Endothelial cell of umbilical vein (primary cell): ENCODE data around the gene ETNK2. TPM values are rescaled to one million over a fixed set of nuclear protein-coding genes. Genes with fewer than 3 reads are reported as not detected.

Experiments used
- BruUV-seq: library from RNA; stranded (reverse); fragments of 400-500 nt; replicated peaks from 2 replicates; lab custom pipeline; 2021; lab: Mats Ljungman, UMichigan
- CTCF ChIA-PET: fragments of 300-600, 350-600 bp; sonication (Branson Sonifier 250); formaldehyde crosslinking; loops from one replicate; lab custom pipeline; 2021; ENCODE audit warnings: antibody characterized with exemption, inconsistent platforms; lab: Charles Lee
- POLR2A ChIA-PET: fragments of 300-600, 350-600 bp; sonication (Branson Sonifier 250); formaldehyde crosslinking; loops from one replicate; lab custom pipeline; 2021; ENCODE audit warnings: antibody characterized with exemption, inconsistent platforms; lab: Charles Lee
- DNase-seq: peaks from one replicate; pipeline ENCODE4 v3.0.0-alpha.2; 2011; ENCODE audit warnings: low read depth, low spot score
- FAIRE-seq: peaks from 2 replicates; lab custom pipeline; 2011; peaks lifted over from hg19 to GRCh38; lab: Jason Lieb, UNC
- H2AFZ ChIP-seq: 2 replicates; pipeline ENCODE4 v1.6.0; 2012; ENCODE audit warnings: low read depth, low read length, control low read depth, inconsistent platforms
- H3K27ac ChIP-seq: 2 replicates; pipeline ENCODE4 v1.5.1; 2011; ENCODE audit warnings: low read depth, mild to moderate bottlenecking, control low read depth, low read length, moderate library complexity; ENCODE audit not compliant: insufficient read depth
- H3K27me3 ChIP-seq, 2 experiments: 2 replicates each; pipeline versions ENCODE4 v1.6.0 to v1.6.1; 2011; ENCODE audit warnings: low read length in 2 of 2, mixed read lengths in 1 of 2; ENCODE audit not compliant: control insufficient read depth in 2 of 2, insufficient read depth in 2 of 2
- H3K36me3 ChIP-seq, 2 experiments: 2 replicates in 1 of 2; 3 replicates in 1 of 2; pipeline ENCODE4 v1.5.1; 2011; ENCODE audit warnings: low read length in 2 of 2, mild to moderate bottlenecking in 1 of 2, moderate library complexity in 1 of 2; ENCODE audit not compliant: control insufficient read depth in 2 of 2, insufficient read depth in 2 of 2; ENCODE audit errors: extremely low read depth in 1 of 2
- H3K4me1 ChIP-seq: 3 replicates; pipeline ENCODE4 v1.5.1; 2011; ENCODE audit warnings: mild to moderate bottlenecking, low read length; ENCODE audit not compliant: control insufficient read depth, insufficient read depth; ENCODE audit errors: extremely low read depth
- H3K4me2 ChIP-seq: 2 replicates; pipeline ENCODE4 v1.6.1; 2011; ENCODE audit warnings: low read length, control low read depth, mixed read lengths; ENCODE audit not compliant: insufficient read depth
- H3K4me3 ChIP-seq, 3 experiments: fragments of 200-600 bp in 1 of 3; sonication (generic), shearing (Covaris generic) in 1 of 3; replicated peaks in 1 of 3; 2 replicates each; pipeline ENCODE4 v1.5.1; 2011 to 2016; ENCODE audit warnings: control low read depth in 3 of 3, low read length in 3 of 3, mild to moderate bottlenecking in 2 of 3, inconsistent platforms in 1 of 3, low read depth in 1 of 3, moderate library complexity in 1 of 3; ENCODE audit not compliant: insufficient read depth in 1 of 3
- H3K79me2 ChIP-seq: 2 replicates; pipeline ENCODE4 v1.6.0; 2012; ENCODE audit warnings: low read length, inconsistent platforms; ENCODE audit not compliant: control insufficient read depth, insufficient read depth
- H3K9ac ChIP-seq: replicated peaks from 2 replicates; pipeline ENCODE3; 2011; ENCODE audit warnings: low read length, control low read depth; ENCODE audit not compliant: insufficient read depth; ENCODE audit errors: extremely low read depth
- H3K9me1 ChIP-seq: replicated peaks from 3 replicates; pipeline ENCODE4 v1.6.0; 2011; ENCODE audit warnings: mild to moderate bottlenecking, low read length; ENCODE audit not compliant: control insufficient read depth, insufficient read depth; ENCODE audit errors: extremely low read depth
- H3K9me3 ChIP-seq: replicated peaks from 2 replicates; pipeline ENCODE4 v1.5.1; 2012; ENCODE audit warnings: low read length, inconsistent platforms; ENCODE audit not compliant: control insufficient read depth, insufficient read depth
- H4K20me1 ChIP-seq: replicated peaks from 2 replicates; pipeline ENCODE3; 2011; ENCODE audit warnings: mild to moderate bottlenecking, low read length; ENCODE audit not compliant: control insufficient read depth, insufficient read depth; ENCODE audit errors: extremely low read depth
- CTCF ChIP-seq, 2 donors: IDR thresholded peaks; 1 replicate in 1 of 2; 2 replicates in 1 of 2; pipeline ENCODE4 v1.5.1; 2011; ENCODE audit warnings: low read length in 2 of 2, mild to moderate bottlenecking in 2 of 2, moderate library complexity in 2 of 2, control low read depth in 1 of 2, inconsistent platforms in 1 of 2, low read depth in 1 of 2; ENCODE audit not compliant: insufficient read depth in 1 of 2; ENCODE audit errors: extremely low read depth in 1 of 2
- EZH2 ChIP-seq: IDR thresholded peaks from 2 replicates; pipeline ENCODE4 v1.6.1; 2012; ENCODE audit warnings: borderline replicate concordance, low read depth, mild to moderate bottlenecking, moderate library complexity, low read length, inconsistent platforms; ENCODE audit not compliant: severe bottlenecking
- FOS ChIP-seq: IDR thresholded peaks from 2 replicates; pipeline ENCODE4 v1.6.1; 2011; ENCODE audit warnings: mild to moderate bottlenecking, low read length, moderate library complexity, borderline replicate concordance; ENCODE audit not compliant: insufficient read depth
- GATA2 ChIP-seq: IDR thresholded peaks from 2 replicates; pipeline ENCODE4 v1.7.0; 2011; ENCODE audit warnings: low read depth, mild to moderate bottlenecking, moderate library complexity, mixed read lengths, low read length; ENCODE audit not compliant: insufficient read length, insufficient read depth
- JUN ChIP-seq: IDR thresholded peaks from 2 replicates; pipeline ENCODE4 v1.6.1; 2011; ENCODE audit warnings: borderline replicate concordance, low read depth; ENCODE audit not compliant: insufficient read length, insufficient read depth
- MAX ChIP-seq: IDR thresholded peaks from 2 replicates; pipeline ENCODE4 v1.6.1; 2011; ENCODE audit not compliant: insufficient read depth, insufficient read length
- MYC ChIP-seq: IDR thresholded peaks from one replicate; pipeline ENCODE4 v1.6.1; 2011; ENCODE audit warnings: mild to moderate bottlenecking, low read depth, low read length
- POLR2A ChIP-seq: IDR thresholded peaks from 2 replicates; pipeline ENCODE4 v1.6.1; 2012; ENCODE audit warnings: low read depth, mild to moderate bottlenecking, control low read depth, low read length
- POLR2AphosphoS5 ChIP-seq: IDR thresholded peaks from 2 replicates; pipeline ENCODE4 v1.6.1; 2012; ENCODE audit warnings: low read depth, mild to moderate bottlenecking, control low read depth, low read length, moderate library complexity; ENCODE audit not compliant: insufficient read depth
- dilution Hi-C: fragments of 300-500 bp; cut with MboI; formaldehyde crosslinking; loops from one replicate; pipeline ENCODE4 v1.15.0; 2019; ENCODE audit warnings: low sequenced_read_pairs; ENCODE audit not compliant: extremely low pct_ligation_motif_present
- intact Hi-C: fragments of 100-400 bp; cut with micrococcal nuclease; formaldehyde crosslinking; loops from one replicate; pipeline ENCODE4 v1.10.0; 2022
- polyA plus RNA-seq, 4 experiments: library from polyadenylated mRNA; depleted of rRNA in 3 of 4; stranded (reverse) in 3 of 4; unstranded in 1 of 4; fragments of >200 nt; gene quantifications; 2 replicates each; pipeline versions ENCODE4 v1.2.1 to v1.2.3, GENCODE V29; 2011 to 2012; ENCODE audit warnings: missing spikeins in 1 of 4
- total RNA-seq: library from RNA; stranded (reverse); gene quantifications from 2 replicates; pipeline ENCODE4 v1.2.3, GENCODE V29; 2021

The ETNK2 gene
- total and polyA plus RNA-seq, 2 donors (not counting 3 experiments of a cell fraction or from before 2014, with no cell fraction given) = 13.5 to 27.5 TPM

GRCh38 chr1:204155881-204156280 lies 4.0 kb upstream of the ETNK2 start:
- H3K27me3 ChIP-seq = peaks cover 0 to 2% of the 10 kb centered on the region in 2 experiments
- H3K9me3 ChIP-seq = no peaks in the 10 kb centered on the region
- H3K9me1 ChIP-seq = no peaks in the 10 kb centered on the region
- no TSS peak for BruUV-seq
- dilution Hi-C loops = loop anchor here (25.0 kb wide), 1 partner anchor 181 kb away; no protein-coding TSS in a partner anchor
- no peaks in the 10 kb centered on the region for H4K20me1 ChIP-seq
- POLR2A ChIA-PET = no interaction called here
- H3K36me3 ChIP-seq = no peaks in the 10 kb centered on the region
- no peak for DNase-seq
- TF ChIP-seq POLR2AphosphoS5 = no peak
- no peak for TF ChIP-seq EZH2
- TF ChIP-seq POLR2A = no peak
- TF ChIP-seq JUN = no peak
- TF ChIP-seq FOS = no peak
- TF ChIP-seq MYC = no peak
- TF ChIP-seq MAX = no peak
- no peak for TF ChIP-seq GATA2
- TF ChIP-seq CTCF (IDR thresholded peaks at IDR 0.05; ENCODE audit: extremely low read depth in 1 of 2, insufficient read depth in 1 of 2, low read depth in 1 of 2, low read length in 2 of 2) = no peak
- no peak overlapping the region for H3K27ac ChIP-seq
- no peak overlapping the region for H3K9ac ChIP-seq
- H3K4me3 ChIP-seq = no peak overlapping the region
- no peak for FAIRE-seq
- H3K4me1 ChIP-seq = peaks cover 5% of the 10 kb centered on the region
- no peaks in the 10 kb centered on the region for H3K79me2 ChIP-seq
- no peak overlapping the region for H3K4me2 ChIP-seq
- intact Hi-C loops = no loop called here
- CTCF ChIA-PET = interaction anchor here (1.0 to 2.3 kb wide), 4 partner anchors 51 to 243 kb away, joined by 3 to 10 read pairs (median 6); no protein-coding TSS in a partner anchor
- no peak overlapping the region for H2AFZ ChIP-seq
